Trophoblast cell (in vitro differentiated cells and primary cell): ENCODE data around the gene BACH2.
A peak's percentile ranks its signal among the peaks of the same experiment; 100 is the strongest.

Experiments used
- DNase-seq, 2 donors: peaks; one replicate each; pipeline ENCODE4 v3.0.0-alpha.2; 2016
- H2AFZ ChIP-seq: 2 replicates; pipeline ENCODE4 v1.6.1; 2013; ENCODE audit warnings: low read length, moderate library complexity, mild to moderate bottlenecking; ENCODE audit not compliant: insufficient read depth, poor library complexity
- H2AK5ac ChIP-seq: 2 replicates; pipeline ENCODE4 v1.6.1; 2013; ENCODE audit warnings: mild to moderate bottlenecking, low read length
- H2BK120ac ChIP-seq: 2 replicates; pipeline ENCODE4 v1.6.1; 2013; ENCODE audit warnings: low read length, mild to moderate bottlenecking, moderate library complexity; ENCODE audit not compliant: insufficient read depth, poor library complexity
- H2BK12ac ChIP-seq: 2 replicates; pipeline ENCODE4 v1.6.1; 2013; ENCODE audit warnings: mild to moderate bottlenecking, low read length, moderate library complexity
- H2BK5ac ChIP-seq: 2 replicates; pipeline ENCODE4 v1.6.1; 2013; ENCODE audit warnings: low read length, low read depth, moderate library complexity, mild to moderate bottlenecking; ENCODE audit not compliant: poor library complexity
- H3K14ac ChIP-seq: 2 replicates; pipeline ENCODE4 v1.6.1; 2013; ENCODE audit warnings: mild to moderate bottlenecking, low read length
- H3K18ac ChIP-seq: 2 replicates; pipeline ENCODE4 v1.6.1; 2013; ENCODE audit warnings: mild to moderate bottlenecking, low read length
- H3K23ac ChIP-seq: 2 replicates; pipeline ENCODE4 v1.6.1; 2013; ENCODE audit warnings: low read length
- H3K27ac ChIP-seq: 2 replicates; pipeline ENCODE4 v1.5.1; 2013; ENCODE audit warnings: low read depth, mild to moderate bottlenecking, inconsistent platforms, low read length, moderate library complexity
- H3K27me3 ChIP-seq: 2 replicates; pipeline ENCODE4 v1.6.1; 2013; ENCODE audit warnings: inconsistent platforms, mild to moderate bottlenecking, low read length, moderate library complexity; ENCODE audit not compliant: insufficient read depth
- H3K36me3 ChIP-seq, 2 experiments: 1 replicate in 1 of 2; 2 replicates in 1 of 2; pipeline ENCODE4 v1.6.1; 2013; ENCODE audit warnings: low read length in 2 of 2, mild to moderate bottlenecking in 2 of 2, moderate library complexity in 1 of 2; ENCODE audit not compliant: insufficient read depth in 2 of 2, control insufficient read depth in 1 of 2
- H3K4ac ChIP-seq: 2 replicates; pipeline ENCODE4 v1.6.1; 2013; ENCODE audit warnings: low read depth, mild to moderate bottlenecking, low read length, moderate library complexity
- H3K4me1 ChIP-seq, 2 experiments: 1 replicate in 1 of 2; 2 replicates in 1 of 2; pipeline ENCODE4 v1.6.1; 2013; ENCODE audit warnings: low read length in 2 of 2, mild to moderate bottlenecking in 2 of 2, moderate library complexity in 1 of 2; ENCODE audit not compliant: insufficient read depth in 2 of 2, control insufficient read depth in 1 of 2
- H3K4me2 ChIP-seq: 2 replicates; pipeline ENCODE4 v1.6.1; 2013; ENCODE audit warnings: inconsistent platforms, mild to moderate bottlenecking, low read length, moderate library complexity
- H3K4me3 ChIP-seq: 2 replicates; pipeline ENCODE4 v1.5.1; 2013; ENCODE audit warnings: mild to moderate bottlenecking, low read depth, low read length, inconsistent platforms
- H3K79me1 ChIP-seq: one replicate; pipeline ENCODE4 v1.6.1; 2013; ENCODE audit warnings: low read length
- H3K79me2 ChIP-seq: 2 replicates; pipeline ENCODE4 v1.6.1; 2013; ENCODE audit warnings: low read length, mild to moderate bottlenecking; ENCODE audit not compliant: control insufficient read depth, insufficient read depth, poor library complexity
- H3K9ac ChIP-seq: 2 replicates; pipeline ENCODE4 v1.6.1; 2013; ENCODE audit warnings: mild to moderate bottlenecking, low read length
- H3K9me3 ChIP-seq: 2 replicates; pipeline ENCODE4 v1.6.1; 2013; ENCODE audit warnings: low read depth, mild to moderate bottlenecking, control low read depth, inconsistent platforms, low read length; ENCODE audit not compliant: insufficient read depth
- H4K12ac ChIP-seq: 2 replicates; pipeline ENCODE4 v1.6.1; 2013; ENCODE audit warnings: low read depth, mild to moderate bottlenecking, low read length, moderate library complexity
- H4K8ac ChIP-seq: 2 replicates; pipeline ENCODE4 v1.6.1; 2013; ENCODE audit warnings: low read depth, mild to moderate bottlenecking, low read length, moderate library complexity
- H4K91ac ChIP-seq: one replicate; pipeline ENCODE4 v1.6.1; 2013; ENCODE audit warnings: low read depth, mild to moderate bottlenecking, low read length, moderate library complexity
- WGBS: extraction: QIAGEN DNeasy Blood & Tissue Kit; methylation state at CpG from one replicate; pipeline ENCODE4 v1.1.7; 2013; ENCODE audit warnings: missing lambda C conversion rate; ENCODE audit not compliant: insufficient read length, insufficient coverage; ENCODE audit errors: extremely low coverage; 5-methylcytosine and 5-hydroxymethylcytosine counted together

The BACH2 gene

GRCh38 chr6:89987140-89987539, 309.5 kb downstream of the BACH2 start:
- Histone ChIP-seq H4K12ac (peak overlapping the region; percentile 1), H3K9ac (no peak overlapping the region), H3K79me1 (peaks cover 30% of the 10 kb centered on the region), H2BK12ac (peak overlapping the region; percentile 86), H3K79me2 (peaks cover 4% of the 10 kb centered on the region), H2BK120ac (peak overlapping the region; percentile 70), H3K27ac (peak overlapping the region; percentile 93), H3K9me3 (no peaks in the 10 kb centered on the region), H3K4me1 (peaks cover 21 to 32% of the 10 kb centered on the region in 2 experiments), H3K27me3 (no peaks in the 10 kb centered on the region), H4K91ac (peak overlapping the region; percentile 89), H3K4me2 (no peak overlapping the region), H3K14ac (peak overlapping the region; percentile 41), H3K4me3 (no peak overlapping the region), H2BK5ac (peak overlapping the region; percentile 60), H2AK5ac (peak overlapping the region; percentile 42), H2AFZ (peak overlapping the region; percentile 2), H3K18ac (peak overlapping the region; percentile 76), H3K36me3 (no peaks in the 10 kb centered on the region), H4K8ac (peak overlapping the region; percentile 5), H3K23ac (no peak overlapping the region), H3K4ac (peak overlapping the region; percentile 25)
- whole genome bisulfite sequencing = no CpG with 5 or more reads among the region's 3 CpGs
- DNase-seq = no peak

- peak overlapping the region; percentile 51 for H2BK12ac ChIP-seq
- H3K4me1 ChIP-seq = peaks cover 21 to 32% of the 10 kb centered on the region in 2 experiments
- H3K14ac ChIP-seq = no peak overlapping the region
- H3K9ac ChIP-seq = no peak overlapping the region
- H3K79me2 ChIP-seq = peaks cover 4% of the 10 kb centered on the region
- no peak overlapping the region for H4K12ac ChIP-seq
- H3K4ac ChIP-seq = no peak overlapping the region
- no CpG with 5 or more reads among the region's 3 CpGs for WGBS
- H4K8ac ChIP-seq = no peak overlapping the region
- H2AFZ ChIP-seq = no peak overlapping the region
- H2BK120ac ChIP-seq = peak overlapping the region; percentile 21
- no peak overlapping the region for H3K4me3 ChIP-seq
- H3K27me3 ChIP-seq = no peaks in the 10 kb centered on the region
- DNase-seq = no peak
- H3K36me3 ChIP-seq = no peaks in the 10 kb centered on the region
- H3K18ac ChIP-seq = no peak overlapping the region
- H3K27ac ChIP-seq = peak overlapping the region; percentile 93
- no peaks in the 10 kb centered on the region for H3K9me3 ChIP-seq
- peaks cover 33% of the 10 kb centered on the region for H3K79me1 ChIP-seq
- H4K91ac ChIP-seq = no peak overlapping the region
- H2AK5ac ChIP-seq = no peak overlapping the region
- H3K23ac ChIP-seq = no peak overlapping the region
- peak overlapping the region; percentile 42 for H2BK5ac ChIP-seq
- H3K4me2 ChIP-seq = no peak overlapping the region
Measured at GRCh38 chr6:89986650-89987074, 310.0 kb downstream of the BACH2 start.

- Histone ChIP-seq H2AFZ (peak overlapping the region; percentile 50), H3K4me2 (peak overlapping the region; percentile 0), H3K79me2 (peaks cover 4% of the 10 kb centered on the region), H3K36me3 (no peaks in the 10 kb centered on the region), H2BK5ac (peak overlapping the region; percentile 97), H4K12ac (no peak overlapping the region), H4K8ac (peak overlapping the region; percentile 81), H3K18ac (peak overlapping the region; percentile 13), H2BK120ac (peak overlapping the region; percentile 97), H3K9ac (peak overlapping the region; percentile 75), H3K27me3 (no peaks in the 10 kb centered on the region), H2AK5ac (peak overlapping the region; percentile 42), H3K27ac (peak overlapping the region; percentile 99), H3K14ac (peak overlapping the region; percentile 86), H4K91ac (peak overlapping the region; percentile 99), H2BK12ac (peak overlapping the region; percentile 91), H3K9me3 (no peaks in the 10 kb centered on the region), H3K4me1 (peaks cover 21 to 32% of the 10 kb centered on the region in 2 experiments), H3K23ac (no peak overlapping the region), H3K79me1 (peaks cover 33% of the 10 kb centered on the region), H3K4ac (peak overlapping the region; percentile 83), H3K4me3 (no peak overlapping the region)
- no peak for DNase-seq
- WGBS = no CpG with 5 or more reads among the region's 11 CpGs
Measured at GRCh38 chr6:89985751-89986493, 310.7 kb downstream of the BACH2 start.

- no peaks in the 10 kb centered on the region for H3K27me3 ChIP-seq
- H3K18ac ChIP-seq = peak overlapping the region; percentile 62
- H3K4ac ChIP-seq = peak overlapping the region; percentile 83
- H2BK5ac ChIP-seq = peak overlapping the region; percentile 97
- peak overlapping the region; percentile 0 for H3K4me2 ChIP-seq
- peak overlapping the region; percentile 86 for H3K14ac ChIP-seq
- H2BK120ac ChIP-seq = peak overlapping the region; percentile 97
- peak overlapping the region; percentile 78 for H2AFZ ChIP-seq
- H3K27ac ChIP-seq = peak overlapping the region; percentile 99
- H3K79me2 ChIP-seq = peaks cover 4% of the 10 kb centered on the region
- H2BK12ac ChIP-seq = peak overlapping the region; percentile 91
- H3K79me1 ChIP-seq = peaks cover 31% of the 10 kb centered on the region
- H3K36me3 ChIP-seq = no peaks in the 10 kb centered on the region
- H3K9ac ChIP-seq = peak overlapping the region; percentile 75
- H3K23ac ChIP-seq = no peak overlapping the region
- H2AK5ac ChIP-seq = peak overlapping the region; percentile 66
- H3K9me3 ChIP-seq = no peaks in the 10 kb centered on the region
- H4K91ac ChIP-seq = peak overlapping the region; percentile 99
- WGBS = no CpG with 5 or more reads among the region's 12 CpGs
- H3K4me3 ChIP-seq = no peak overlapping the region
- H4K12ac ChIP-seq = no peak overlapping the region
- no peak for DNase-seq
- peaks cover 21 to 32% of the 10 kb centered on the region in 2 experiments for H3K4me1 ChIP-seq
- H4K8ac ChIP-seq = peak overlapping the region; percentile 81
Measured at GRCh38 chr6:89984926-89985750, 311.5 kb downstream of the BACH2 start.
